WTC11 (cell line): ENCODE measurements around the gene RBPMS2.

Source experiments
- CREB1 ChIP-seq: sonication (generic); formaldehyde crosslinking; IDR thresholded peaks from 2 replicates; pipeline ENCODE4 v1.8.0; 2023; ENCODE audit warnings: mild to moderate bottlenecking, missing genetic modification reagents
- ESRRA ChIP-seq: sonication (generic); formaldehyde crosslinking; IDR thresholded peaks from 2 replicates; pipeline ENCODE4 v1.8.1; 2022; ENCODE audit warnings: mild to moderate bottlenecking, missing genetic modification reagents, borderline replicate concordance
- FOXK1 ChIP-seq: sonication (generic); formaldehyde crosslinking; IDR thresholded peaks from 2 replicates; pipeline ENCODE4 v1.8.0; 2022; ENCODE audit warnings: mild to moderate bottlenecking, moderate library complexity, missing genetic modification reagents
- IRF2 ChIP-seq: sonication (generic); formaldehyde crosslinking; IDR thresholded peaks from 2 replicates; pipeline ENCODE4 v1.8.0; 2022; ENCODE audit warnings: low read depth, missing genetic modification reagents, borderline replicate concordance
- NFE2L1 ChIP-seq: sonication (generic); formaldehyde crosslinking; IDR thresholded peaks from 2 replicates; pipeline ENCODE4 v1.8.1; 2023; ENCODE audit warnings: missing genetic modification reagents
- NFYB ChIP-seq: sonication (generic); formaldehyde crosslinking; conservative IDR thresholded peaks from 2 replicates; pipeline ENCODE4 v1.8.0; 2022; ENCODE audit warnings: low read depth, missing genetic modification reagents
- NR2C2 ChIP-seq: sonication (generic); formaldehyde crosslinking; IDR thresholded peaks from 2 replicates; pipeline ENCODE4 v1.8.0; 2022; ENCODE audit warnings: mild to moderate bottlenecking, missing genetic modification reagents
- TEAD1 ChIP-seq: sonication (generic); formaldehyde crosslinking; IDR thresholded peaks from 2 replicates; pipeline ENCODE4 v1.8.0; 2022; ENCODE audit warnings: mild to moderate bottlenecking, missing genetic modification reagents
- TF ChIP-seq, protein P1 (sequence below): fragments of 200-600 bp; IDR thresholded peaks from 2 replicates; pipeline ENCODE4 v1.8.0; 2022; ENCODE audit warnings: antibody characterized with exemption
- TF ChIP-seq, protein P2 (sequence below): sonication (generic); formaldehyde crosslinking; IDR thresholded peaks from 2 replicates; pipeline ENCODE4 v1.8.1; 2022; ENCODE audit warnings: low read depth, missing genetic modification reagents, borderline replicate concordance

DNA sequence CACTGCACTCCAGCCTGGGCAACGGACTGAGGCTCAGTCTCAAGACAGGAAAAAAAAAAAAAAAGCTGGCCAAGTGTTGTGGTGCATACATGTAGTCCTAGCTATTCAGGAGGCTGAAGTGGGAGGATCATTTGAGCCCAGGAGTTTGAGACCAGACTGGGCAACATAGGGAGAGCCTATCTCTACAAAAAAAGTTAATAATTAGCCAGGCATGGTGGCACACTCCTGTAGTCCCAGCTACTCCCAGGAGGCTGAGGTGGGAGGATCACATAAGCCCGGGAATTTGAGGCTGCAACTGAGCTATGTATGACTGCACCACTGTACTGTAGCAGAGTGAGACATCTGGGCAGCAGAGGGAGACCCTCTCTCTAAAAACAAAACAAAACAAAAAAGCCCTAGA lies 58.9 kb downstream of the RBPMS2 start:
- TF ChIP-seq, protein P1, sequence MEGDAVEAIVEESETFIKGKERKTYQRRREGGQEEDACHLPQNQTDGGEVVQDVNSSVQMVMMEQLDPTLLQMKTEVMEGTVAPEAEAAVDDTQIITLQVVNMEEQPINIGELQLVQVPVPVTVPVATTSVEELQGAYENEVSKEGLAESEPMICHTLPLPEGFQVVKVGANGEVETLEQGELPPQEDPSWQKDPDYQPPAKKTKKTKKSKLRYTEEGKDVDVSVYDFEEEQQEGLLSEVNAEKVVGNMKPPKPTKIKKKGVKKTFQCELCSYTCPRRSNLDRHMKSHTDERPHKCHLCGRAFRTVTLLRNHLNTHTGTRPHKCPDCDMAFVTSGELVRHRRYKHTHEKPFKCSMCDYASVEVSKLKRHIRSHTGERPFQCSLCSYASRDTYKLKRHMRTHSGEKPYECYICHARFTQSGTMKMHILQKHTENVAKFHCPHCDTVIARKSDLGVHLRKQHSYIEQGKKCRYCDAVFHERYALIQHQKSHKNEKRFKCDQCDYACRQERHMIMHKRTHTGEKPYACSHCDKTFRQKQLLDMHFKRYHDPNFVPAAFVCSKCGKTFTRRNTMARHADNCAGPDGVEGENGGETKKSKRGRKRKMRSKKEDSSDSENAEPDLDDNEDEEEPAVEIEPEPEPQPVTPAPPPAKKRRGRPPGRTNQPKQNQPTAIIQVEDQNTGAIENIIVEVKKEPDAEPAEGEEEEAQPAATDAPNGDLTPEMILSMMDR: no peak
- TF ChIP-seq TEAD1 (CRISPR knock-in tag) (no peak), NFE2L1 (no peak), FOXK1 (CRISPR knock-in tag) (no peak), CREB1 (CRISPR knock-in tag) (no peak), NFYB (CRISPR knock-in tag) (no peak), ESRRA (CRISPR knock-in tag) (no peak), NR2C2 (CRISPR knock-in tag) (no peak), IRF2 (CRISPR knock-in tag) (no peak)
- TF ChIP-seq, protein P2, sequence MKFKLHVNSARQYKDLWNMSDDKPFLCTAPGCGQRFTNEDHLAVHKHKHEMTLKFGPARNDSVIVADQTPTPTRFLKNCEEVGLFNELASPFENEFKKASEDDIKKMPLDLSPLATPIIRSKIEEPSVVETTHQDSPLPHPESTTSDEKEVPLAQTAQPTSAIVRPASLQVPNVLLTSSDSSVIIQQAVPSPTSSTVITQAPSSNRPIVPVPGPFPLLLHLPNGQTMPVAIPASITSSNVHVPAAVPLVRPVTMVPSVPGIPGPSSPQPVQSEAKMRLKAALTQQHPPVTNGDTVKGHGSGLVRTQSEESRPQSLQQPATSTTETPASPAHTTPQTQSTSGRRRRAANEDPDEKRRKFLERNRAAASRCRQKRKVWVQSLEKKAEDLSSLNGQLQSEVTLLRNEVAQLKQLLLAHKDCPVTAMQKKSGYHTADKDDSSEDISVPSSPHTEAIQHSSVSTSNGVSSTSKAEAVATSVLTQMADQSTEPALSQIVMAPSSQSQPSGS: no peak
